Upper lobe of right lung (tissue), 1 donor: ENCODE data around the gene RAB11FIP5. TPM values are rescaled to one million over a fixed set of nuclear protein-coding genes. Genes with fewer than 3 reads are reported as not detected.
"Not testable (repeated sequence)": the region's sequence is repeated elsewhere in the genome, so short reads cannot be mapped to it uniquely, and the experiment has no call there.

ENCODE experiments used
- ATAC-seq: fragments of 200-7000 bp; cut with Tn5 transposase; one replicate; pipeline ENCODE4 v1.9.1; 2020; ENCODE audit warnings: mild to moderate bottlenecking, moderate library complexity
- DNase-seq: peaks from one replicate; pipeline ENCODE4 v3.0.0-alpha.2; 2020
- H3K27ac ChIP-seq: fragments of 200-600 bp; one replicate; pipeline ENCODE4 v1.8.0; 2022
- H3K27me3 ChIP-seq: fragments of 200-600 bp; one replicate; pipeline ENCODE4 v1.8.0; 2022; ENCODE audit warnings: mild to moderate bottlenecking
- H3K36me3 ChIP-seq: fragments of 200-600 bp; one replicate; pipeline ENCODE4 v1.8.0; 2022
- H3K4me1 ChIP-seq: fragments of 200-600 bp; one replicate; pipeline ENCODE4 v1.8.0; 2022
- H3K4me3 ChIP-seq: fragments of 200-600 bp; one replicate; pipeline ENCODE4 v1.8.0; 2022; ENCODE audit warnings: mild to moderate bottlenecking
- H3K9me3 ChIP-seq: fragments of 200-600 bp; one replicate; pipeline ENCODE4 v1.8.0; 2022
- intact Hi-C: fragments of 100-400 bp; cut with DNase I; formaldehyde crosslinking; loops from one replicate; pipeline ENCODE4 v1.11.0; 2022
- total RNA-seq: library from RNA; stranded (reverse); fragmentation: NEBNext Ultra II Directional; extraction: Animal tissue kit (Norgen Biotek cat#: 25700); gene quantifications from one replicate; pipeline ENCODE4 v1.2.1, GENCODE V29; 2021
- TF ChIP-seq, protein P1 (sequence below): fragments of 200-600 bp; IDR thresholded peaks from one replicate; pipeline ENCODE4 v1.8.0; 2022; ENCODE audit warnings: antibody characterized with exemption
- donor health status: DM: no; HTN: yes; CAD: no; lungs with severe emphysema.

RAB11FIP5 gene
- total RNA-seq, 1 donor from 2014 or later: 28.8 TPM

DNA sequence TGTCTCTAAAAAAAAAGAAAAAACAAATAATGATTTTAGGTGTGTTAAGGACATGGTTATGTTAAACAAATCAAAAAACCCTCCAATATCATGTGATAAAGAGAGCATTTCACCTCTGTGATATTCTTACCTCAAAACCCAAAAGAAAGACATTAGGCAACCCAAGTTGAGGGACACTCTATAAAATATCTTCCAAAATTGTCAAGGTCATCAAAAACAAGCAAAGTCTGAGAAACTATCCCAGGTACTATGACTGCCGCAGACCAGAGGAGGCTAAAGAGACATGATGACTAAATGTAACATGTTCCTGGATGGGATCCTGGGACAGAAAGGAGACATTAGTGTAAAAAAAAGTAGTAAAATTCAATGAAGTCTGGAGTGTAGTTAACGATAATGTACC lies 45.7 kb downstream of the RAB11FIP5 start:
- no peak overlapping the region for H3K27ac ChIP-seq
- ATAC-seq (no peak), DNase-seq (no peak)
- H3K9me3 ChIP-seq: no peaks in the 10 kb centered on the region
- TF ChIP-seq, protein P1, sequence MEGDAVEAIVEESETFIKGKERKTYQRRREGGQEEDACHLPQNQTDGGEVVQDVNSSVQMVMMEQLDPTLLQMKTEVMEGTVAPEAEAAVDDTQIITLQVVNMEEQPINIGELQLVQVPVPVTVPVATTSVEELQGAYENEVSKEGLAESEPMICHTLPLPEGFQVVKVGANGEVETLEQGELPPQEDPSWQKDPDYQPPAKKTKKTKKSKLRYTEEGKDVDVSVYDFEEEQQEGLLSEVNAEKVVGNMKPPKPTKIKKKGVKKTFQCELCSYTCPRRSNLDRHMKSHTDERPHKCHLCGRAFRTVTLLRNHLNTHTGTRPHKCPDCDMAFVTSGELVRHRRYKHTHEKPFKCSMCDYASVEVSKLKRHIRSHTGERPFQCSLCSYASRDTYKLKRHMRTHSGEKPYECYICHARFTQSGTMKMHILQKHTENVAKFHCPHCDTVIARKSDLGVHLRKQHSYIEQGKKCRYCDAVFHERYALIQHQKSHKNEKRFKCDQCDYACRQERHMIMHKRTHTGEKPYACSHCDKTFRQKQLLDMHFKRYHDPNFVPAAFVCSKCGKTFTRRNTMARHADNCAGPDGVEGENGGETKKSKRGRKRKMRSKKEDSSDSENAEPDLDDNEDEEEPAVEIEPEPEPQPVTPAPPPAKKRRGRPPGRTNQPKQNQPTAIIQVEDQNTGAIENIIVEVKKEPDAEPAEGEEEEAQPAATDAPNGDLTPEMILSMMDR: no peak
- H3K27me3 ChIP-seq: no peaks in the 10 kb centered on the region
- no peaks in the 10 kb centered on the region for H3K36me3 ChIP-seq
- intact Hi-C loops: no loop called here
- H3K4me1 ChIP-seq: peaks cover 14% of the 10 kb centered on the region
- H3K4me3 ChIP-seq: no peak overlapping the region

DNA sequence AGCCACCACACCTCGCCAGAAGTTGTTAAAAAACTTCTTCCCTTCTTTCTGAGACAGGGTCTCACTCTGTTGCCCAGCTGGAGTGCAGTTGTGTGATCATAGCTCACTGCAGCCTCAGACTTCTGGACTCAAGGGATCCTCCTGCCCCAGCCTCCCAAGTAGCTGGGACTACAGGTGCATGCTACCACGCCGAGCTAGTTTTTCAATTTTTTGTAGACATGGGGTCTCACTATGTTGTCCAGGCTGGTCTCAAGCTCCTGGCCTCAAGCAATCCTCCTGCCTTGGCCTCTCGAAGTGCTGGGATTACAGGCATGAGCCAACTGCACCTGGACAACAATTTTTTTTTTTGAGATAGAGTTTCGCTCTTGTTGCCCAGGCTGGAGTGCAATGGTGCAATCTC lies 47.7 kb downstream of the RAB11FIP5 start:
- H3K4me1 ChIP-seq, H3K27ac ChIP-seq, DNase-seq, H3K27me3 ChIP-seq, H3K9me3 ChIP-seq, intact Hi-C loops, H3K36me3 ChIP-seq, ATAC-seq, H3K4me3 ChIP-seq: not testable (repeated sequence)

DNA sequence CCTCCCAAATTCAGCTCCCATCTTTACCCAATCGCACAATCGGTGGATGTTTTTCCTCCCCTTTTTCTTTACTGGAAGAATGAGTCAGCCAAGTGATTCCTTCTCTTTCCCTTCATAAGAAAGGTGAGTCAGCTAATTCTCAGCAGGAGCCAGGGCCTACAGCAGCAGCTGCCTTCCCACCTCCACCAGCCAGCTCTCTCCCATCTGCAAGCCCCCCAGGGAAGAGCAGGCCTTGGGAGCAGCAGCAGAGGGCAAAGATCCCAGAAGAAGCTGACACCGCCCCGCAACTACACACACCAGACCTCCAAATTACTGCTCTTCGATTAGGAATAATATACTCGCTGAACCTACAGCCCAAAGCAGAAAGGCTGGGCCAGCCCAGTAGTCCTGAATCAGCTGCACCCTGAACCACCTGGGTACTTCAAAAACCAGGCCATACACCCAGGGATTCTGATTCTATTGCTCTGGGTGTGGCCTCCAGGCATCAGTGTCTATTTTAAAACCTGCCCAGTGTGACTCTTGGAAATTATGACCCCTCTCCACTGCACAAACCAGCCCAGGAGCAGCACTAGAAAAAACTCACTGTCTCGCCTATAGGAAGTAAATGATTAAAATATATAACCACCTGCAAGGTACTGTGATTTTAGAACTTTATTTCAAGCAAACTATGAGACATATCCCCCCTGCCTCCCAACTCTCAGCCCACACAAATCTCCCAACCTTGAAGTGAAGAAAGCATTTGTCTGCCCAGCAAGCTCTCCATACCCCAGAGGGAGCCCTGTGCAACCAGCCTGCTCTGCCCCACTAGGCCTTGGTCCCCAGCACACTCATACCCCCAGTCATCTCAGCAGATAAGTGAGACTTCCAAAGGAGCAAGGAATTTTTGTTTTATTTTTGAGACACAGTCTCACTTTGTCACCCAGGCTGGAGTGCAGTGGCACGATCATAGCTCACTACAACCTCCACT lies 48.6 kb downstream of the RAB11FIP5 start:
- TF ChIP-seq, protein P1: no peak
- ATAC-seq (no peak), DNase-seq (no peak)
- no peak overlapping the region for H3K27ac ChIP-seq
- intact Hi-C loops: no loop called here
- H3K4me1 ChIP-seq: peaks cover under 1% of the 10 kb centered on the region
- H3K4me3 ChIP-seq: no peak overlapping the region
- no peaks in the 10 kb centered on the region for H3K36me3 ChIP-seq
- no peaks in the 10 kb centered on the region for H3K9me3 ChIP-seq
- H3K27me3 ChIP-seq: no peaks in the 10 kb centered on the region

DNA sequence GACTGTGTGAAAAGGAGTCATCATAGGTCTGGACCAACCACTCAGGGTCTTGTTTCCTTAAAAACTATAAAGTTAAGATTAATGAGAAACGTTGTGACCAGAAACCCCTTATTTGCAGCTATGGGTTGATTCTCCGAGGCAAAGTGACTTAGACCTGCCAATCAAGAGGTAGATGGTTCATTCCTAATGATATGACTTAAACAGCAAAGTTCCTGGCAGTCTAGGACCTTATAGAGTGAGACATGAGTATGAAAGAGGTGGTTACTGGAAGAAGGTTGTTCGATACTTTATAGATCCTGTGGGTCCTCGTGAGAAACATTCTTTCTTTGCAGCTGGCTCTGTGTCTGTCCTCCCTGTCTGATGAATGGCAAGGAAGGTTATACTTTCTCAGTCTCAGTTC lies 49.3 kb downstream of the RAB11FIP5 start:
- ATAC-seq (no peak), DNase-seq (no peak)
- TF ChIP-seq, protein P1: no peak
- H3K27me3 ChIP-seq: no peaks in the 10 kb centered on the region
- no peak overlapping the region for H3K4me3 ChIP-seq
- no peaks in the 10 kb centered on the region for H3K4me1 ChIP-seq
- no peaks in the 10 kb centered on the region for H3K9me3 ChIP-seq
- H3K27ac ChIP-seq: no peak overlapping the region
- intact Hi-C loops: no loop called here
- H3K36me3 ChIP-seq: no peaks in the 10 kb centered on the region

GRCh38 chr2:73059106-73059505 lies 53.6 kb downstream of the RAB11FIP5 start:
- TF ChIP-seq, protein P1: no peak
- Histone ChIP-seq H3K36me3 (peaks cover 11% of the 10 kb centered on the region), H3K27ac (no peak overlapping the region), H3K9me3 (peaks cover 4% of the 10 kb centered on the region), H3K27me3 (no peaks in the 10 kb centered on the region), H3K4me3 (no peak overlapping the region), H3K4me1 (no peaks in the 10 kb centered on the region)
- intact Hi-C loops: no loop called here
- ATAC-seq (no peak), DNase-seq (no peak)

DNA sequence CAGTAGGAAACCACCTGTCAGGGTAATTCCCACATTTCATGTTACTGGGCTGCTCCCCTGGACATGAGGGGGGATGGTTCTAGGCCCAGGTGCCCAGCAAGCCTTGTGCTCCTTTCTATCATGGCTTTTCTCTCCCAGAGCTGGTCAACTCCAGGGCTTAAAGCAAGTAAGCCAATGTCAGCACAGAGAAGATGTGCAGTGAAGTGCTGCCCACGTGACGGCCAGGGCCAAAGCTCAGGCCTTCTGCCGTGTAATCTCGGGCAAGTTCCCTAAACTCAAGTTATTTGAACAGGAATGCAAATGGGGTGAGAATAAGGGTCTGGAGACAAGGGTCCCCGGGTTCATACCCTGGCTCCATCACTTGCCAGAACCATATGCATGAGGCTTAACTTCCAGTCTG lies 57.8 kb downstream of the RAB11FIP5 start:
- Histone ChIP-seq H3K27me3 (no peaks in the 10 kb centered on the region), H3K36me3 (peaks cover 11% of the 10 kb centered on the region), H3K4me3 (no peak overlapping the region), H3K9me3 (peaks cover 4% of the 10 kb centered on the region), H3K27ac (no peak overlapping the region), H3K4me1 (no peaks in the 10 kb centered on the region)
- ATAC-seq: no peak
- TF ChIP-seq, protein P1: no peak
- no peak for DNase-seq
- intact Hi-C loops: no loop called here
